GM12874 (cell line): ENCODE data around the gene RRAGC.

Experiments
- TF ChIP-seq, protein P1 (sequence below): IDR thresholded peaks from 2 replicates; pipeline ENCODE4 v1.5.1; 2011; ENCODE audit warnings: low read depth, mild to moderate bottlenecking, control low read depth, low read length, moderate library complexity; ENCODE audit not compliant: insufficient read depth

The RRAGC gene

DNA sequence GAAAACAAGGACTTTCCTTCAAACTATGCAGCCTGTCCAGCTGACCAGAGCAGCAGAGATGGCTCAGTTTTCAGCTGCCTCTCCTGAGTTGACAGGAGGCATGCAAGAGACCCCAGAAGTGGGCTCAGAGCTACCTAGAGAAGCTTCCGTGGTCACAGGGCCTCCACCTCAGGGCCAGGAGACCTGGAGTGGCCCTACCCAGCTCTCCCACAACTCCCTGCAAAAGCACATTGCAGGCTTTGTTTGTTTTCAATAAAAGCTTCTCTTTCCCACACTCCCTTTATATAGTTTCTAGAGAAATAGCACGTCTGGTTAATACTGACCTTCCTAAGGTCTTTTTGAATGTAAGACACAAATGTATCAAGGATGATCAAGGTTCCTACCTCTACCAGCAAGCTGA lies 40.1 kb downstream of the RRAGC start:
- TF ChIP-seq, protein P1, sequence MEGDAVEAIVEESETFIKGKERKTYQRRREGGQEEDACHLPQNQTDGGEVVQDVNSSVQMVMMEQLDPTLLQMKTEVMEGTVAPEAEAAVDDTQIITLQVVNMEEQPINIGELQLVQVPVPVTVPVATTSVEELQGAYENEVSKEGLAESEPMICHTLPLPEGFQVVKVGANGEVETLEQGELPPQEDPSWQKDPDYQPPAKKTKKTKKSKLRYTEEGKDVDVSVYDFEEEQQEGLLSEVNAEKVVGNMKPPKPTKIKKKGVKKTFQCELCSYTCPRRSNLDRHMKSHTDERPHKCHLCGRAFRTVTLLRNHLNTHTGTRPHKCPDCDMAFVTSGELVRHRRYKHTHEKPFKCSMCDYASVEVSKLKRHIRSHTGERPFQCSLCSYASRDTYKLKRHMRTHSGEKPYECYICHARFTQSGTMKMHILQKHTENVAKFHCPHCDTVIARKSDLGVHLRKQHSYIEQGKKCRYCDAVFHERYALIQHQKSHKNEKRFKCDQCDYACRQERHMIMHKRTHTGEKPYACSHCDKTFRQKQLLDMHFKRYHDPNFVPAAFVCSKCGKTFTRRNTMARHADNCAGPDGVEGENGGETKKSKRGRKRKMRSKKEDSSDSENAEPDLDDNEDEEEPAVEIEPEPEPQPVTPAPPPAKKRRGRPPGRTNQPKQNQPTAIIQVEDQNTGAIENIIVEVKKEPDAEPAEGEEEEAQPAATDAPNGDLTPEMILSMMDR: no peak

DNA sequence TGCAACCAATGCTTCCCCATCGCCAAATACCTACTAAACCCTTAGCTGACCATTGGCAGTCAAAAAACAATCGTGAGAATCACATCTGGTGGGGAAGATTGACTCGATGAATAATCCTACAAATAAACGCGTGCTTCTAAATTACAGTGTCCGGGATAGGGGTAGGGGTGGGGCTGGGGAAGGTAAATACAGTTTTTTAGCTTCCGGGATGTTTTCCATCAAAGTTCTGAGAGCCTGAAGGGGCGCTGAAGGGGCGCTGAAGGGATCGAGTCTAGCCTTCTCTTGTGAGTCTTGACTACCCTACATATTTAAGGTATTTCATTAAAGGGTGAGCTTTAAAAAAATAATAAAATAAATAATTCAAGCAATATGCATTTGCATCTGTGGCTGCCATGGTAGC lies 40.5 kb downstream of the RRAGC start:
- TF ChIP-seq, protein P1: no peak

DNA sequence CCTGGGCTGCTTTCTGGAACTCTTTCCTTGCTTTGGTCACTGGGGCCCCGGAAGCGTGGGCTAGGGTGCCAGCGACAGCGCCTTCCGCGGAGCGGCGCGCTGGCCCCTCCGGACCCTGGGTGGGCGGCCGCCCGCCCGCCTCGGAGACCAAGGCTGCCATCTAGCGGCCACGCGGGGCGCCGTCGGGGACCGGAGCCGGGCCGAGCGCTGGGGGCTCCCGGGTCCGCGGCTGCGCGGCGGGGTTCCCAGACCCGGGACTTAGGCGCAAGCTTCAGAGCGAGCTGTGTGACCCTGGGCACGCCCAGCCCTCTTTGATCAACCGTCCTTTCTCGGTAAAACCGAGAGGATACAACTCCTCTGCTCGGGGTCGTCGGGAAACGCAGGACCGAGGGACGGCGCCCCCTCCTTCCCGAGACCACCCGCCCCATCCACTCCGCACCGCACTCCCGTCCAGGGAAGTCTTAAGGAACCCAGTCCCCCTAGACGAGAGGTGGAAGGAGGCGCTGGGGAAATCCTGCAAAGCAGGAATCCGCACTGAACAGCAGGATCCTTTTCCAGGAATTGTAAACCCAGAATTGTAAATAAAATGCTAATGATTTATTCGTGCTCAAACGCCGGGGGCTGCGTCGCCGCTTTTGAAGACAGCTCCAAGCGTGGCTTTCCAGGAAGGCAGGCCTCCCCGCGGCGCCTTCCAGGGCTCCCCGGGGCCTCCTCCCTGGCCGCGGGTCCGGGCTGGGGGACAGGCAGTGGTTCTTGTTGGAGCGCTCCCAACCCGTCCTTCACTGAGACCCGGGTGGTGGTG lies 41.2 kb downstream of the RRAGC start:
- TF ChIP-seq, protein P1: peak; percentile 78

DNA sequence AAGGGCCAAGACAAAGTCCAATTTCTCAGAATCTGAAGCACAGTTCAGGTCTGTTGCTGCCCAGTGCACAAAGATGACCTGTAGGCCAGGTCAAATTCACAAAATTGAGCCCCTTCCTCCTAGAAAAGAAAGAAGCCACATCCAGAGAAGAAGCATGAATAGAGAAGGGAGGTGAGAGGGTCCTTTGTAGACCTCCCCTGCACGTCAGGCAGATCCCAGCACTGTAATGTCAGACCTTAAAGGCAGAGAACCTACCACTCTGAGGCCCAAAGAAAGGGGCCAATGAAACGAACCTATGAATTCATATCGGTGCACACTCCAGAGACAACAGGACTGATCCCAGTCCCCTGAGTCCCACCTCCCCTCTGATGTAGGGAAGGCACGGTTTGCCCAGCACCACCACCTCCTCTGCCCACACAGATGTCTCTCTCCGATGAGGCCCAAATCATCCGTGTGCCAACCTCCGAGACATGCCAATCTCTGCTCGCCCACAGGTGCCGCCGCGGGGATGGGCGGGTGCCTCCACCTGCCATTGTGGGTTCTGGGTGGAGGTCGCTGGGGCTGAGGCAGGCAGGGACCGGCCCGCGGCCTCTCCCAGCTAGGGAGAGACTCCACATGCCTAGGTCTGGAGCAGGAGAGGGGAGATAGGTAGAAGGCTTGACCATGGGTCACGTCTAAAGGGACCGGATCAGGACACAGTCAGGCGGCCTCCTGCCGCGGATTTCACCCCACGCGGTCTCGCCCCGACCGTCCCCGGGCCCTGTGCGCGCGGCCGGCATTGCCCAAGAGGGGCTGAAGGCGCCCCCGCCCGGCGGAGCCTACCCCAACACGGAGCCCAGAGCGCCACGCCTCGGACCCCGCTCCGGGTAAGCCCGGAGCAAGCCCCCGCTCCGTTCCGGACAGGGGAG lies 42.1 kb downstream of the RRAGC start:
- TF ChIP-seq, protein P1: no peak

DNA sequence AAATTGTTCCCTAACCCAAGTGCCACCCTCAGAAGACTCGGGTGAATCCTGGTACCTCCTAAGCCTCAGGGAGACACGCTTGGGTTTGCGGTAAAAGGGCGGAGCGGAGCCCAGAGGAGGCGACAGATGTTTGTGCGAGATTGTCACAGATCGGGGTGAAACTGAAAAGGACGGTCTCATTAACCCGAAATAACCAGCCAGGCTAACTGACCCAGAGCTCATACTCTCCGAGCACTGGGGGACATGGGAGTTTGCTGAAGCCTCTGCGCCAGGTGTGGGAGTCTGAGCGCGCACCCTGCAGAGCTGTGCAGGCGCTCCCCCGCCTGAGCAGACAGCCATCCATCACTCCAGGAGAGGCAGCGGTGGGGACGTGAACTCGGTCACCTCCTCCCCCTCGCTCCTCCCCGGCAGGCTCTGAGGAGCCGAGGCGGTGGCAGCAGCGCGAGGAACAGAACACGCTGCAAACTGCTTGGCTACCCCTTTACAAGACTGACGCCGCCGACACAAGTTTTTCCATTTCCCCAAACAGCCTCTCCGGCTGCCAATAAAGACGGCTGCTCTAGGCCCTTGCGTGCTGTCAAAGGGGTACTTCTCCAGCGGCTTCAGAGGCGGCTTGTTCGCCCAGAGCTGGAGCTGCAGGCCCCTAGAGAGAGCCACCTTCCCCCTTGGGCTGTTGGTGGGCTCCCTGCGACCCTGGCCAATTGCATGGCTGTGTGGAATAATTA lies 43.5 kb downstream of the RRAGC start:
- TF ChIP-seq, protein P1: no peak

DNA sequence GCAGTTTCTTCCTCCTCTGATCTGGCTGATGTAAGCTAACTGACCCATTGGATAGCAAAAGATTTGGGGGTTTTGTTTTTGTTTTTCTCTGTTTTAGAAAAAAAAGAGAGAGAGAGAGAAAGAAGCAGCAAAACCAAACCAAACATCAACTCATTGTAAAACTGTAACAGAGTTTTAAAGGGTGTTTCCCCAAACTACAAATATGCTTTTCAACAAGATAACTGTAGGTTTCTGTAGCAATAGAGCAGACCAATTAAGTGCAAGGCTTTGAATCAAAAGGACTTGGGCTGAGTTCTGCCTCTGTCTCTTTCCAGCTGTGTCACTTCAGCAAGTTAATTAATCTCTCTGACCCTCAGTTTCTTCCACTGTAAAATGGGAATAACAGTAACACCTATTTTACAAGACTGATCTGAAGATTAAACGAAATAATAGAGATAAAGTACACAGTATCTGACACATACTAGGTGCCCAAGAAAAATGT lies 44.5 kb downstream of the RRAGC start:
- TF ChIP-seq, protein P1: no peak

DNA sequence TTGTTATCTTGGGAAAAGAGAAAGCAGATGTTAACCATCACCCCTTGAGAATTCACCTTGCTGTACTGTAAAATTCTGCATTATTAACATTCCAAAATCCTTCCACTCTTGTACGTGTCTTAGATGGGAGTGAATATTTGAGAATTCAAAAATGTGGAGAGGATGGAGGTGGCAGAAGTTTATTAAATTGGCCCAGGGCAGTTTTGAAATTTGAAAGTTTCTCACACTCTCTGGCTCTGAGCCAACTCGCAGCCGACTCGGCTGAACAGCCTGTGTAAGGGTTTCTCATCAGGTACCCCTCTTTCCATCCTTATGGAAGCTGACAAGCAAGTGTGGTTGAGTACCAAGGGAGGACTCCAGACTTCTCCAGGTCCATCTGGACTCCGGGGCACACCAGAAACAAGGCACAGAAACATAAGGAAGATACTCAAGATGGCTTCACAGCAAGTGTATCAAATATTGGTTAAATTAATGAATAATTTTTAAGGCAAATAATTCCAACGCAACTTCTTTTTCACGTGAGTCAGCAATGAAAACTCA lies 45.1 kb downstream of the RRAGC start:
- TF ChIP-seq, protein P1: no peak
